Measurements from ENCODE around the gene METTL15. TPM values are rescaled to one million over a fixed set of nuclear protein-coding genes. Genes with fewer than 3 reads are reported as not detected.

Gene METTL15
- polyA plus RNA-seq, 2 of the 4 experiments (the other 2 are of a cell fraction): 9.5 to 23.5 TPM

GRCh38 chr11:28339488-28339887, 231.3 kb downstream of the METTL15 start:
- Histone ChIP-seq H3K4me3 (no peak overlapping the region), H3K9me3 (peaks cover 36% of the 10 kb centered on the region), H3K27ac (no peak overlapping the region), H3K4me2 (no peak overlapping the region), H3K4me1 (peaks cover 22% of the 10 kb centered on the region)
- FAIRE-seq (no peak), DNase-seq (ENCODE audit: low read depth in 1 of 2, low spot score in 1 of 2) (peak in 1 of 2 experiments; percentile 21), ATAC-seq (no peak)
- TF ChIP-seq KDM1A (IDR thresholded peaks at IDR 0.05; ENCODE audit: low read depth) (peak; percentile 49; the same call in 1 of the 2 replicates), RFX5 (IDR thresholded peaks at IDR 0.05) (no peak)
- ChIA-PET CTCF (no interaction called here), POLR2A (no interaction called here)
- WGBS (ENCODE audit: missing lambda C conversion rate): 89% methylated on average over 1 of the region's 1 CpG

GRCh38 chr11:28342716-28343115, 234.5 kb downstream of the METTL15 start:
- peaks cover 37% of the 10 kb centered on the region for H3K9me3 ChIP-seq
- H3K27ac ChIP-seq: peak overlapping the region; percentile 73 to 89
- POLR2A ChIA-PET: no interaction called here
- peak in 1 of 2 experiments; percentile 12 for DNase-seq (ENCODE audit: low read depth in 1 of 2, low spot score in 1 of 2)
- TF ChIP-seq FOXS1 (CRISPR knock-in tag; IDR thresholded peaks at IDR 0.05) (no peak), REST (IDR thresholded peaks at IDR 0.05) (no peak), PHF8 (IDR thresholded peaks at IDR 0.05; ENCODE audit: borderline replicate concordance, low read depth) (no peak), RARB (CRISPR knock-in tag; IDR thresholded peaks at IDR 0.05) (no peak), NPAS2 (CRISPR knock-in tag; IDR thresholded peaks at IDR 0.05; ENCODE audit: borderline replicate concordance) (no peak), KDM1A (IDR thresholded peaks at IDR 0.05; ENCODE audit: low read depth) (no peak), NFE2L2 (conservative IDR thresholded peaks at IDR 0.05; ENCODE audit: low read length) (no peak), CEBPB (IDR thresholded peaks at IDR 0.05) (no peak)
- peak in 1 of 2 experiments; percentile 31; a peak in 2 of 6 replicates for ATAC-seq
- peak overlapping the region; percentile 57 for H3K4me2 ChIP-seq
- peaks cover 34% of the 10 kb centered on the region for H3K4me1 ChIP-seq
- 74% methylated on average over 1 of the region's 1 CpG for WGBS (ENCODE audit: missing lambda C conversion rate)
- CTCF ChIA-PET: no interaction called here
- H3K4me3 ChIP-seq: no peak overlapping the region
- peak; percentile 72 for FAIRE-seq

GRCh38 chr11:28343304-28344233, 235.4 kb downstream of the METTL15 start:
- H3K27ac ChIP-seq: peak overlapping the region; percentile 83 to 89
- peak; percentile 77 for FAIRE-seq
- WGBS (ENCODE audit: missing lambda C conversion rate): 28% methylated on average over 5 of the region's 5 CpGs
- H3K4me3 ChIP-seq: no peak overlapping the region
- peak; percentile 78 to 89 for ATAC-seq
- peak overlapping the region; percentile 57 for H3K4me2 ChIP-seq
- peaks cover 30% of the 10 kb centered on the region for H3K9me3 ChIP-seq
- CTCF ChIA-PET: interaction anchor here (0.6 to 1.0 kb wide), 2 partner anchors 107 to 991 kb away, joined by 3 read pairs; no protein-coding TSS in a partner anchor
- POLR2A ChIA-PET: interaction anchor here (0.6 kb wide), 1 partner anchor 205 kb away, joined by 3 read pairs; no protein-coding TSS in a partner anchor
- DNase-seq (ENCODE audit: low read depth in 1 of 2, low spot score in 1 of 2): peak; percentile 24 to 85
- peaks cover 34% of the 10 kb centered on the region for H3K4me1 ChIP-seq
- TF ChIP-seq USF2 (IDR thresholded peaks at IDR 0.05): no peak
- no peak for TF ChIP-seq BHLHE40 (IDR thresholded peaks at IDR 0.05; ENCODE audit: low read depth, low read length)
- TF ChIP-seq CHD4 (IDR thresholded peaks at IDR 0.05; ENCODE audit: borderline replicate concordance): peak; percentile 31; the same call in 1 of the 2 replicates
- no peak for TF ChIP-seq CTCF (IDR thresholded peaks at IDR 0.05)
- TF ChIP-seq MAFK (IDR thresholded peaks at IDR 0.05; ENCODE audit: partially characterized antibody): peak; percentile 98
- peak; percentile 48; the same call in 1 of the 2 replicates for TF ChIP-seq MAX (IDR thresholded peaks at IDR 0.05)
- TF ChIP-seq KDM1A (IDR thresholded peaks at IDR 0.05; ENCODE audit: low read depth): no peak
- peak in 1 of 2 experiments; percentile 47; a peak in 1 of 5 replicates for TF ChIP-seq EP300 (IDR thresholded peaks at IDR 0.05)
- TF ChIP-seq FOSL2 (IDR thresholded peaks at IDR 0.05): 0 out of 2 replicates have a peak, but pooled peaks have one; percentile 22
- peak; percentile 71 for TF ChIP-seq FOSL2 (CRISPR knock-in tag; IDR thresholded peaks at IDR 0.05)
- peak; percentile 88 for TF ChIP-seq NFE2L2 (conservative IDR thresholded peaks at IDR 0.05; ENCODE audit: low read length)
- no peak for TF ChIP-seq EHMT2 (IDR thresholded peaks at IDR 0.05; ENCODE audit: low read depth)
- peak in 1 of 2 experiments; percentile 39; a peak in 2 of 5 replicates for TF ChIP-seq RAD21 (conservative IDR thresholded peaks at IDR 0.05 in 1 of 2, IDR thresholded peaks at IDR 0.05 in 1 of 2)
- TF ChIP-seq RCOR1 (IDR thresholded peaks at IDR 0.05; ENCODE audit: low read depth, low read length): no peak
- TF ChIP-seq ELK1 (IDR thresholded peaks at IDR 0.05; ENCODE audit: low read depth, low read length): no peak
- TF ChIP-seq MYC (IDR thresholded peaks at IDR 0.05; ENCODE audit: borderline replicate concordance, low read length): no peak
- TF ChIP-seq GATA3 (IDR thresholded peaks at IDR 0.05; ENCODE audit: borderline replicate concordance): no peak
